ENCODE measurements around the gene TSHZ2.

DNA sequence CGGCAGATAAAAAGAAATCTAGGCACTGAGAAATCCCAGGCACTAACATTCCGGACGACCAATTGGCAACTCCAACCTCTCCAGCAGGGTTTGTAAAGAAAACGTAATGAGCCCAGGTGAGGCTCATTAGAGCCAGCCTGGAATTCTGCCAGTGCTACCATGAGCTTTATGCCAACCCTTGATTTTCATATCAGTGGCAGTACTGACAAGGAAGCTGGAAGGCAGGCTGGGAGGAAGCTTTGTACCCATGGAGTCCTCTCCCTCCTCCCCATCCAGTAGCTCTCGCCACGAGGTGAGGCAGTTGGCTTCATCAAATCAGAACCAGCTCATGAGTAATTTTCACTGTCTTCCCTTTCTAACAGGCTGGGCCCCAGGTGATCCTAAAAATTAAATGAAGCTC lies 371.3 kb downstream of the TSHZ2 start:
- TF ChIP-seq, protein P1, sequence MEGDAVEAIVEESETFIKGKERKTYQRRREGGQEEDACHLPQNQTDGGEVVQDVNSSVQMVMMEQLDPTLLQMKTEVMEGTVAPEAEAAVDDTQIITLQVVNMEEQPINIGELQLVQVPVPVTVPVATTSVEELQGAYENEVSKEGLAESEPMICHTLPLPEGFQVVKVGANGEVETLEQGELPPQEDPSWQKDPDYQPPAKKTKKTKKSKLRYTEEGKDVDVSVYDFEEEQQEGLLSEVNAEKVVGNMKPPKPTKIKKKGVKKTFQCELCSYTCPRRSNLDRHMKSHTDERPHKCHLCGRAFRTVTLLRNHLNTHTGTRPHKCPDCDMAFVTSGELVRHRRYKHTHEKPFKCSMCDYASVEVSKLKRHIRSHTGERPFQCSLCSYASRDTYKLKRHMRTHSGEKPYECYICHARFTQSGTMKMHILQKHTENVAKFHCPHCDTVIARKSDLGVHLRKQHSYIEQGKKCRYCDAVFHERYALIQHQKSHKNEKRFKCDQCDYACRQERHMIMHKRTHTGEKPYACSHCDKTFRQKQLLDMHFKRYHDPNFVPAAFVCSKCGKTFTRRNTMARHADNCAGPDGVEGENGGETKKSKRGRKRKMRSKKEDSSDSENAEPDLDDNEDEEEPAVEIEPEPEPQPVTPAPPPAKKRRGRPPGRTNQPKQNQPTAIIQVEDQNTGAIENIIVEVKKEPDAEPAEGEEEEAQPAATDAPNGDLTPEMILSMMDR (conservative IDR thresholded peaks at IDR 0.05 in 1 of 2, IDR thresholded peaks at IDR 0.05 in 1 of 2; ENCODE audit: extremely low read depth in 1 of 2, insufficient read depth in 1 of 2, low read depth in 1 of 2, low read length in 2 of 2), result no peak
- TF ChIP-seq EZH2 (IDR thresholded peaks at IDR 0.05; ENCODE audit: borderline replicate concordance, low read length), result no peak
